OCI-LY7 (cell line): Measurements from ENCODE around the gene CLMN. TPM values are rescaled to one million over a fixed set of nuclear protein-coding genes. Genes with fewer than 3 reads are reported as not detected.

Experiments used
- BruUV-seq: library from RNA; stranded (reverse); fragments of 400-500 nt; replicated peaks from 2 replicates; lab custom pipeline; 2021; lab: Mats Ljungman, UMichigan
- CTCF ChIA-PET: fragments of 300-600 bp; sonication (Branson Sonifier 250); formaldehyde crosslinking; loops from one replicate; lab custom pipeline; 2022; ENCODE audit warnings: antibody characterized with exemption; ENCODE audit not compliant: unreplicated experiment; lab: Charles Lee
- POLR2A ChIA-PET: fragments of 300-600 bp; sonication (Branson Sonifier 250); formaldehyde crosslinking; loops from one replicate; lab custom pipeline; 2022; ENCODE audit warnings: antibody characterized with exemption; lab: Charles Lee
- DNase-seq: peaks from one replicate; pipeline ENCODE4 v3.0.0-alpha.2; 2015; ENCODE audit warnings: low spot score
- H2AFZ ChIP-seq: fragments of 200-600 bp; sonication (generic), shearing (Covaris generic); 2 replicates; pipeline ENCODE4 v1.6.1; 2014; ENCODE audit warnings: mild to moderate bottlenecking, antibody characterized with exemption, low read length, moderate library complexity
- H3K27ac ChIP-seq: fragments of 200-600 bp; sonication (generic); 2 replicates; pipeline ENCODE4 v1.5.1; 2014; ENCODE audit warnings: mixed run types, low read depth, mild to moderate bottlenecking, moderate library complexity, low read length, inconsistent platforms; ENCODE audit not compliant: poor library complexity, severe bottlenecking
- H3K36me3 ChIP-seq: fragments of 200-600 bp; sonication (generic); 2 replicates; pipeline ENCODE4 v1.6.1; 2014; ENCODE audit warnings: mild to moderate bottlenecking, antibody characterized with exemption, low read length, moderate library complexity, mixed read lengths; ENCODE audit not compliant: insufficient read depth
- H3K4me1 ChIP-seq: fragments of 200-600 bp; sonication (generic); 2 replicates; pipeline ENCODE4 v1.5.1; 2014; ENCODE audit warnings: mild to moderate bottlenecking, low read length; ENCODE audit not compliant: insufficient read depth, poor library complexity, severe bottlenecking
- H3K4me2 ChIP-seq: fragments of 200-600 bp; sonication (generic); 2 replicates; pipeline ENCODE4 v1.6.1; 2014; ENCODE audit warnings: mild to moderate bottlenecking, low read length
- H3K4me3 ChIP-seq: fragments of 200-600 bp; sonication (generic); 2 replicates; pipeline ENCODE4 v1.5.1; 2014; ENCODE audit warnings: mild to moderate bottlenecking, low read depth, low read length; ENCODE audit not compliant: poor library complexity, severe bottlenecking
- H3K79me2 ChIP-seq: fragments of 200-600 bp; sonication (generic); 2 replicates; pipeline ENCODE4 v1.6.1; 2016; ENCODE audit warnings: low read depth, mild to moderate bottlenecking, low read length, moderate library complexity, mixed read lengths; ENCODE audit not compliant: insufficient read depth
- H3K9me2 ChIP-seq: fragments of 200-600 bp; sonication (generic); 2 replicates; pipeline ENCODE4 v1.6.1; 2016; ENCODE audit warnings: mild to moderate bottlenecking, low read length, mixed read lengths; ENCODE audit not compliant: insufficient read depth
- H3K9me3 ChIP-seq: fragments of 200-600 bp; sonication (generic); 2 replicates; pipeline ENCODE4 v1.6.1; 2014; ENCODE audit warnings: mild to moderate bottlenecking, mixed run types, low read length, mixed read lengths
- H4K20me1 ChIP-seq: fragments of 200-600 bp; sonication (generic); 2 replicates; pipeline ENCODE4 v1.6.1; 2014; ENCODE audit warnings: mild to moderate bottlenecking, antibody characterized with exemption, low read length, moderate library complexity, mixed read lengths; ENCODE audit not compliant: insufficient read depth
- EZH2phosphoT487 ChIP-seq: fragments of 200-600 bp; sonication (generic); IDR thresholded peaks from 2 replicates; pipeline ENCODE4 v1.6.1; 2018; ENCODE audit warnings: low read depth, borderline replicate concordance, mild to moderate bottlenecking, mixed run types, antibody characterized with exemption, low read length, moderate library complexity, mixed read lengths
- intact Hi-C: fragments of 100-400 bp; cut with micrococcal nuclease; formaldehyde crosslinking; loops from one replicate; pipeline ENCODE4 v1.10.0; 2022; ENCODE audit not compliant: unreplicated experiment
- total RNA-seq, 2 experiments: library from RNA; depleted of rRNA in 1 of 2; stranded (reverse); fragments of >200 nt in 1 of 2; shearing (Covaris generic) in 1 of 2; gene quantifications; 2 replicates each; pipeline ENCODE4 v1.2.3, GENCODE V29; 2014 to 2022
- TF ChIP-seq, protein P1 (sequence below): fragments of 200-600 bp; sonication (generic); conservative IDR thresholded peaks from 2 replicates; pipeline ENCODE4 v1.5.1; 2014; ENCODE audit warnings: mild to moderate bottlenecking, antibody characterized with exemption, low read length, moderate library complexity, mixed read lengths

The CLMN gene
- total RNA-seq, 2 experiments from 2014 or later = 6.8 to 12.0 TPM

DNA sequence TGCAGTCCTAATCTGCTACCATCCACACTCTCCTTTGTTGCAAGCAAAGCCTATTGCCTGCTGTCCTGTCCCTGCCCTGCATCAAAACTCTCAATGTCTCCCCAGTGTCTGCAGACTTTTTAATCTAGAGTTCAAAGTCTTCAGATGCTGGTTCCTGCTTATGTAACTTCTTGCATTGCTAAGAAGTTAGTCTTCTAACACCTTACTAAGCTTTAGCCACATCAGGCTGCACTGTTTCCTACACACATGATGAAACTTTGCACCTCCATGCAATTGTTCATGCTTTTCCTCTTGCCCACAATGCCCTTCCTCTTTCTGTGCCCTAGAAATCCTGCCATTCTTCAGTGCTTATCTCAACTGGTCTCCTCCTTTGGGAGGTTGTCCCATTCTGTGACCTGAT is 146.2 kb downstream of the CLMN start:
- no peak for DNase-seq
- H3K4me1 ChIP-seq = no peaks in the 10 kb centered on the region
- no peaks in the 10 kb centered on the region for H4K20me1 ChIP-seq
- no peaks in the 10 kb centered on the region for H3K79me2 ChIP-seq
- intact Hi-C loops = no loop called here
- no TSS peak for BruUV-seq
- no peaks in the 10 kb centered on the region for H3K36me3 ChIP-seq
- H3K4me3 ChIP-seq = no peak overlapping the region
- H3K4me2 ChIP-seq = no peak overlapping the region
- H3K27ac ChIP-seq = no peak overlapping the region
- CTCF ChIA-PET = no interaction called here
- H3K9me2 ChIP-seq = no peaks in the 10 kb centered on the region
- H3K9me3 ChIP-seq = no peaks in the 10 kb centered on the region
- no peak for TF ChIP-seq EZH2phosphoT487
- TF ChIP-seq, protein P1, sequence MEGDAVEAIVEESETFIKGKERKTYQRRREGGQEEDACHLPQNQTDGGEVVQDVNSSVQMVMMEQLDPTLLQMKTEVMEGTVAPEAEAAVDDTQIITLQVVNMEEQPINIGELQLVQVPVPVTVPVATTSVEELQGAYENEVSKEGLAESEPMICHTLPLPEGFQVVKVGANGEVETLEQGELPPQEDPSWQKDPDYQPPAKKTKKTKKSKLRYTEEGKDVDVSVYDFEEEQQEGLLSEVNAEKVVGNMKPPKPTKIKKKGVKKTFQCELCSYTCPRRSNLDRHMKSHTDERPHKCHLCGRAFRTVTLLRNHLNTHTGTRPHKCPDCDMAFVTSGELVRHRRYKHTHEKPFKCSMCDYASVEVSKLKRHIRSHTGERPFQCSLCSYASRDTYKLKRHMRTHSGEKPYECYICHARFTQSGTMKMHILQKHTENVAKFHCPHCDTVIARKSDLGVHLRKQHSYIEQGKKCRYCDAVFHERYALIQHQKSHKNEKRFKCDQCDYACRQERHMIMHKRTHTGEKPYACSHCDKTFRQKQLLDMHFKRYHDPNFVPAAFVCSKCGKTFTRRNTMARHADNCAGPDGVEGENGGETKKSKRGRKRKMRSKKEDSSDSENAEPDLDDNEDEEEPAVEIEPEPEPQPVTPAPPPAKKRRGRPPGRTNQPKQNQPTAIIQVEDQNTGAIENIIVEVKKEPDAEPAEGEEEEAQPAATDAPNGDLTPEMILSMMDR = no peak
- H2AFZ ChIP-seq = no peak overlapping the region
- POLR2A ChIA-PET = interaction anchor here (0.6 kb wide), 1 partner anchor 1216 kb away, joined by 4 read pairs; no protein-coding TSS in a partner anchor

DNA sequence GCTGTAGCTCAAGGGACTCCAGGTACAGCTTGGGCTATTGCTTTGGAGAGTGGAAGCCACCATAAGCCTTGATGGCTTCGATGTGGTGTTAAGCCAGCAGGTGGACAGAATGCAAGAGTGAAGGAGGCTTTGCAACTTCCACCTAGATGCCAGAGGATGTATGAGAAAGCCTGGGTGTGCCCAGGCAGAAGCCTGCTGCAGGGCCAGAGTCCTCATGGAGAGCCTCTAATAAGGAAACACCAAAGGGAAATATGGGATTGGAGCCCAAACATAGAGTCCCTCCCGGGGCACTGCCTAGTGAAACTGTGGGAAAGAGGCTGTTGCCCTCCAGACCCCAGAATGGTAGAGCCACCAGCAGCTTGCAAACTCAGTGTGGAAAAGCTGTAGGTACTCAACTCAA is 152.5 kb downstream of the CLMN start:
- intact Hi-C loops = no loop called here
- H3K36me3 ChIP-seq = no peaks in the 10 kb centered on the region
- POLR2A ChIA-PET = no interaction called here
- no peak overlapping the region for H3K4me3 ChIP-seq
- DNase-seq = no peak
- no peaks in the 10 kb centered on the region for H3K79me2 ChIP-seq
- H3K9me2 ChIP-seq = no peaks in the 10 kb centered on the region
- no peaks in the 10 kb centered on the region for H3K4me1 ChIP-seq
- TF ChIP-seq, protein P1 = no peak
- no peak for TF ChIP-seq EZH2phosphoT487
- no TSS peak for BruUV-seq
- H3K4me2 ChIP-seq = no peak overlapping the region
- H3K27ac ChIP-seq = no peak overlapping the region
- H4K20me1 ChIP-seq = no peaks in the 10 kb centered on the region
- H2AFZ ChIP-seq = no peak overlapping the region
- peaks cover 7% of the 10 kb centered on the region; the same call in 1 of the 2 replicates for H3K9me3 ChIP-seq
- CTCF ChIA-PET = no interaction called here

DNA sequence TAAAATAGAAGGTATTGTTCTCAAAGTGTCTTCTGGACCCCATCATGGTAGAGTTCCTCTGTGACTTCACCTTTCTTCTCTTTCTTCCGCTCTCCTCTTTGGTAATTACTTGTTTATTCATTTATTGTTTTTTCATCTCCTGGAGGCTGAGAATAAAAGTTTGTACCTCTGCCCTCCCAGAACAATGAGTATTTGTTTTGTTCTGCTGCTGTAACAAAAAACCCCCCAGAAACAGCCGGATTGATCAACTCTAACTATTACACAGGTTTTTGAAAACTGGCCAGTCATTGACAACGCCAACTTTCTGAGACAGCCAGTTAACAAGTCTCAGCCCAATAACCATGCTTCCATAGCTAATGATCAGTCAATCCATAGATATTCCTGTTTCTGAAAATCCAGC is 154.2 kb downstream of the CLMN start:
- DNase-seq = no peak
- Histone ChIP-seq H3K36me3 (no peaks in the 10 kb centered on the region), H3K27ac (no peak overlapping the region), H2AFZ (no peak overlapping the region), H4K20me1 (no peaks in the 10 kb centered on the region), H3K4me1 (no peaks in the 10 kb centered on the region), H3K9me2 (no peaks in the 10 kb centered on the region), H3K4me2 (no peak overlapping the region), H3K79me2 (no peaks in the 10 kb centered on the region), H3K4me3 (no peak overlapping the region), H3K9me3 (peaks cover 7% of the 10 kb centered on the region; the same call in 1 of the 2 replicates)
- ChIA-PET POLR2A (no interaction called here), CTCF (no interaction called here)
- BruUV-seq = no TSS peak
- intact Hi-C loops = no loop called here
- no peak for TF ChIP-seq EZH2phosphoT487
- TF ChIP-seq, protein P1 = no peak
